ENCODE results near the gene MBL2. TPM values are rescaled to one million over a fixed set of nuclear protein-coding genes. Genes with fewer than 3 reads are reported as not detected.

The MBL2 gene
- total RNA-seq, 1 donor from 2014 or later: not detected

GRCh38 chr10:52747694-52748093 is 24.9 kb downstream of the MBL2 start:
- no peak overlapping the region for H3K4me3 Mint-ChIP-seq
- no peak overlapping the region for H3K27ac Mint-ChIP-seq (ENCODE audit: unreplicated experiment)
- no peaks in the 10 kb centered on the region for H3K27me3 Mint-ChIP-seq (ENCODE audit: low read depth)
- DNase-seq (ENCODE audit: low read depth, low spot score): no peak
- no peaks in the 10 kb centered on the region for H3K4me1 Mint-ChIP-seq
- H3K36me3 Mint-ChIP-seq (ENCODE audit: low read depth): no peaks in the 10 kb centered on the region
- TF ChIP-seq CTCF (conservative IDR thresholded peaks at IDR 0.05): no peak
- peaks cover 11% of the 10 kb centered on the region for H3K9me3 Mint-ChIP-seq

DNA sequence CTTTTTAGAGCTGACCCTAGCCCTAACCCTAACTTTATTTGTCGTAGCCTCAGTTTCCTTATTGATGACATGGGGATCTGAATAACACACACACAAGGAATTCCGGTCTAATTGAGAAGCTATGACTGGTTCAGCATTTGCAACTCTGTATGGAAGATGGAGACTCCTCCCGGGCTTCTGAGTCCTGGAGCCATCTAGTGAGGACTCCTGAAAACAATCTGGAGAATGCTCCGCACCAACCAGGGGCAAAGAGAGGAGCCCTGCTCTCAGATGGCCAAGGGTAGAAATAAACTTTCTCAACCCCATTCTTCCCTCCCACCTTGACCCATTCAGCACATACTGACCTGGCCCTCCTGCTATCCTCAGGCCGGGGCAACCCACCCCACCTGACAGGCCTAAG is 26.4 kb downstream of the MBL2 start:
- Mint-ChIP-seq H3K4me3 (no peak overlapping the region), H3K27ac (ENCODE audit: unreplicated experiment) (no peak overlapping the region), H3K36me3 (ENCODE audit: low read depth) (no peaks in the 10 kb centered on the region), H3K9me3 (peaks cover 11% of the 10 kb centered on the region), H3K27me3 (ENCODE audit: low read depth) (no peaks in the 10 kb centered on the region), H3K4me1 (peaks cover 5% of the 10 kb centered on the region)
- no peak for TF ChIP-seq CTCF (conservative IDR thresholded peaks at IDR 0.05)
- DNase-seq (ENCODE audit: low read depth, low spot score): no peak

DNA sequence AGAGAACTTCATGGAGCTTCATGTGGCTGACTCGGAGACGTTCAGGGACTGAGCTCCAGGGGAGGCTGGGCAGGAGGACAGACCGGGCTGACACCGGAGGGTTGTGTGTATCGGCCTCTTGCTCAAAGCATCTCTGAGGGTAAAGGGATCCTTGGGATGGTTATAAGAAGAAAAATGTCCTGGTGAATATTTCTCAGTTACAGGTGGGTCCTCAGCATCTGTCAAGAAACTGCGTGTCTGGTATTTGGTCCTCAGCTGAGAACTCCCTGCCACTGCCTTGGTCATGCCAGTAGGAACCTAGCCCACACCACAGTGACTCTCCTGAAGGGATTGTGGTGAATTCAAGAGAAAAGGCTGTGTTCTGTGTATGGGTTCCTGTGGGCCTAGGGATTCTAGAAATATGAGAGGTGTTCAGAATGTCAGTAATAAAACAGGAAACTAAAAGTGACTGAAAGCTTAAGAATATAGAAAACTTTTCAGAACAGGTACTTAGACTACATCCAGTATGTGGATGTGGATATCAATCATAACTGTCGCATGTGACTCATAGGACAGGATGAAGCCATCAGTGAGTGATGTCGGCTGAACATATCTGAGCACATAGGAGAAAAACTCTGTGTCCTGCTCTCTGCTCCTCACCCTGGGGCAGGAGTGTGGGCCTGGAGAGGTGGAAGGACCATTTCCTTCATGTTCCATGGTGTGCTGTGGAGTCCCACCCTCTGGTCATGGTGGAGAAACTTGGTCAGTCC is 28.4 kb downstream of the MBL2 start:
- H3K4me1 Mint-ChIP-seq: peaks cover 5% of the 10 kb centered on the region
- no peaks in the 10 kb centered on the region for H3K36me3 Mint-ChIP-seq (ENCODE audit: low read depth)
- no peaks in the 10 kb centered on the region for H3K27me3 Mint-ChIP-seq (ENCODE audit: low read depth)
- no peak for TF ChIP-seq CTCF (conservative IDR thresholded peaks at IDR 0.05)
- no peak overlapping the region for H3K4me3 Mint-ChIP-seq
- H3K27ac Mint-ChIP-seq (ENCODE audit: unreplicated experiment): no peak overlapping the region
- DNase-seq (ENCODE audit: low read depth, low spot score): no peak
- peaks cover 7% of the 10 kb centered on the region for H3K9me3 Mint-ChIP-seq

GRCh38 chr10:52742731-52743130 is 29.9 kb downstream of the MBL2 start:
- Mint-ChIP-seq H3K9me3 (no peaks in the 10 kb centered on the region), H3K27me3 (ENCODE audit: low read depth) (no peaks in the 10 kb centered on the region), H3K4me1 (peaks cover 5% of the 10 kb centered on the region), H3K4me3 (no peak overlapping the region), H3K27ac (ENCODE audit: unreplicated experiment) (no peak overlapping the region), H3K36me3 (ENCODE audit: low read depth) (no peaks in the 10 kb centered on the region)
- TF ChIP-seq CTCF (conservative IDR thresholded peaks at IDR 0.05): no peak
- no peak for DNase-seq (ENCODE audit: low read depth, low spot score)

DNA sequence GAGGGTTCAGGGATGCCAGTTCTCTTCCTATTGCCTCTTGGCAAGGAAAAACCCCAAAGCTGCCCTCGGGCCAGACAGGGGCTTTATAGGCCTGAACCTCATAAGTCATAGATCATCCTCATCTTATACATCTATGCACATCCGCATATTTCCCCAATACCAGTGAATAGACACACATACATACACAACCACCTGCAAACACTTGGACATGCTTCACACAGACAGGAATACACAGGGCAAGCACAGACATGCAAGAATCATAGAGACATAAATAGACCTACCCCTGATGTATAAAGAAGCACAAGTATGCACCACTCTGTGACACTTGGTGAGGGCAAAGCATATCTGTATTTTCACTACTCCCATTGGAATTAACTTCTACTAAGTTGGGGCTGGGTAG is 30.7 kb downstream of the MBL2 start:
- H3K27ac Mint-ChIP-seq (ENCODE audit: unreplicated experiment): no peak overlapping the region
- no peak for TF ChIP-seq CTCF (conservative IDR thresholded peaks at IDR 0.05)
- peaks cover 5% of the 10 kb centered on the region for H3K4me1 Mint-ChIP-seq
- H3K27me3 Mint-ChIP-seq (ENCODE audit: low read depth): no peaks in the 10 kb centered on the region
- DNase-seq (ENCODE audit: low read depth, low spot score): no peak
- peaks cover 1% of the 10 kb centered on the region for H3K9me3 Mint-ChIP-seq
- no peaks in the 10 kb centered on the region for H3K36me3 Mint-ChIP-seq (ENCODE audit: low read depth)
- no peak overlapping the region for H3K4me3 Mint-ChIP-seq

Measured in neural crest cell (in vitro differentiated cells).